Left lung (tissue), 10 donors: Measurements from ENCODE around the gene BCDIN3D. TPM values are rescaled to one million over a fixed set of nuclear protein-coding genes. Genes with fewer than 3 reads are reported as not detected.
"Not testable (repeated sequence)": the region's sequence is repeated elsewhere in the genome, so short reads cannot be mapped to it uniquely, and the experiment has no call there.

Experiments
- ATAC-seq: fragments of 200-7000 bp; cut with Tn5 transposase; one replicate; pipeline ENCODE4 v1.9.1; 2020; ENCODE audit warnings: moderate library complexity
- DNase-seq, 4 donors: peaks; one replicate each; pipeline ENCODE4 v3.0.0-alpha.2; 2013 to 2020
- H3K27ac ChIP-seq, 2 donors: fragments of 200-600 bp; sonication (generic) in 1 of 2; one replicate each; pipeline versions ENCODE4 v1.5.0 to v1.8.0; 2020 to 2021
- H3K27me3 ChIP-seq, 2 donors: fragments of 200-600 bp; sonication (generic) in 1 of 2; one replicate each; pipeline versions ENCODE4 v1.5.0 to v1.8.0; 2020 to 2021
- H3K36me3 ChIP-seq, 2 donors: fragments of 200-600 bp; sonication (generic) in 1 of 2; one replicate each; pipeline versions ENCODE4 v1.5.0 to v1.8.0; 2020 to 2021
- H3K4me1 ChIP-seq, 2 donors: fragments of 200-600 bp; one replicate each; pipeline ENCODE4 v1.8.0; 2021
- H3K4me3 ChIP-seq, 2 donors: fragments of 200-600 bp; sonication (generic) in 1 of 2; one replicate each; pipeline versions ENCODE4 v1.5.0 to v1.8.0; 2020 to 2021; ENCODE audit warnings: mild to moderate bottlenecking in 1 of 2
- H3K9me3 ChIP-seq, 2 donors: fragments of 200-600 bp; sonication (generic) in 1 of 2; one replicate each; pipeline versions ENCODE4 v1.5.0 to v1.8.0; 2020 to 2021
- intact Hi-C, 2 donors: fragments of 100-400 bp; cut with DNase I; formaldehyde crosslinking; loops; one replicate each; pipeline versions ENCODE4 v1.11.2 to v1.14.2; 2022
- polyA plus RNA-seq, 6 donors: library from polyadenylated mRNA; unstranded; fragments of 120-200 nt; gene quantifications; one replicate each; pipeline ENCODE4 v1.2.1, GENCODE V29; 2013; ENCODE audit not compliant: insufficient read length in 6 of 6
- total RNA-seq, 2 donors: library from RNA; stranded (reverse); fragmentation: NEBNext Ultra II Directional; extraction: Animal tissue kit (Norgen Biotek cat#: 25700); gene quantifications; one replicate each; pipeline ENCODE4 v1.2.1, GENCODE V29; 2021
- TF ChIP-seq, protein P1 (sequence below), 2 donors: fragments of 200-600 bp; sonication (generic) in 1 of 2; IDR thresholded peaks; one replicate each; pipeline versions ENCODE4 v1.5.0 to v1.8.0; 2021; ENCODE audit warnings: antibody characterized with exemption in 2 of 2
- donor health status: DM: no; HTN: yes; CAD: no.
- donor health status: DM: no; HTN: no; CAD: no.

Gene BCDIN3D
- total and polyA plus RNA-seq, 8 donors = 4.3 to 7.3 (median 5.8) TPM

DNA sequence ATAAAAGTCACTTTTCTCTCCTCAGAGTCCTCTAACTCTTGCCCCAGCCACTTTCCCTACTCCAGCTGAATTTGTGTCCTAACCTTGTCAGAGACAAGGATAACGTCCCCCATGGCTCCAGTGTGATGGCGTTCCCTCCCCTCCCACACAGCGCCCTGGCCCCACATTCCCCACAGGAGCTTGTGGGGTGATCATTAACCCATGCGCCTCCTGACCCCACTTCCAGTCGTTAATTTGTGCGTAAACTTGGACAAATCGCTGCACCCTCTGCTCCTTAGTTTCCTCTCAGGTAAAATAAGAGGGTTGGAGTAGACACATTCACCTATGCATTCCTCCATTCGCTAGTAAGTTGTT is 22.9 kb upstream of the BCDIN3D start:
- intact Hi-C loops = loop anchor here in 1 of 2 donors (10.0 kb wide), 1 partner anchor 79 kb away; no protein-coding TSS in a partner anchor
- Histone ChIP-seq H3K4me1 (peaks cover 20 to 29% of the 10 kb centered on the region in 2 donors), H3K27ac (no peak overlapping the region), H3K36me3 (no peaks in the 10 kb centered on the region), H3K9me3 (no peaks in the 10 kb centered on the region), H3K4me3 (no peak overlapping the region), H3K27me3 (no peaks in the 10 kb centered on the region)
- TF ChIP-seq, protein P1, sequence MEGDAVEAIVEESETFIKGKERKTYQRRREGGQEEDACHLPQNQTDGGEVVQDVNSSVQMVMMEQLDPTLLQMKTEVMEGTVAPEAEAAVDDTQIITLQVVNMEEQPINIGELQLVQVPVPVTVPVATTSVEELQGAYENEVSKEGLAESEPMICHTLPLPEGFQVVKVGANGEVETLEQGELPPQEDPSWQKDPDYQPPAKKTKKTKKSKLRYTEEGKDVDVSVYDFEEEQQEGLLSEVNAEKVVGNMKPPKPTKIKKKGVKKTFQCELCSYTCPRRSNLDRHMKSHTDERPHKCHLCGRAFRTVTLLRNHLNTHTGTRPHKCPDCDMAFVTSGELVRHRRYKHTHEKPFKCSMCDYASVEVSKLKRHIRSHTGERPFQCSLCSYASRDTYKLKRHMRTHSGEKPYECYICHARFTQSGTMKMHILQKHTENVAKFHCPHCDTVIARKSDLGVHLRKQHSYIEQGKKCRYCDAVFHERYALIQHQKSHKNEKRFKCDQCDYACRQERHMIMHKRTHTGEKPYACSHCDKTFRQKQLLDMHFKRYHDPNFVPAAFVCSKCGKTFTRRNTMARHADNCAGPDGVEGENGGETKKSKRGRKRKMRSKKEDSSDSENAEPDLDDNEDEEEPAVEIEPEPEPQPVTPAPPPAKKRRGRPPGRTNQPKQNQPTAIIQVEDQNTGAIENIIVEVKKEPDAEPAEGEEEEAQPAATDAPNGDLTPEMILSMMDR (IDR thresholded peaks at IDR 0.05) = no peak
- DNase-seq (no peak), ATAC-seq (no peak)

GRCh38 chr12:49865109-49865781 is 22.3 kb upstream of the BCDIN3D start:
- ATAC-seq (no peak), DNase-seq (peak in 1 of 4 donors; percentile 45)
- Histone ChIP-seq H3K4me1 (peaks cover 20 to 29% of the 10 kb centered on the region in 2 donors), H3K4me3 (no peak overlapping the region), H3K27me3 (no peaks in the 10 kb centered on the region), H3K9me3 (no peaks in the 10 kb centered on the region), H3K27ac (no peak overlapping the region), H3K36me3 (no peaks in the 10 kb centered on the region)
- TF ChIP-seq, protein P1 (IDR thresholded peaks at IDR 0.05) = no peak
- intact Hi-C loops = loop anchor here in 1 of 2 donors (10.0 kb wide), 1 partner anchor 80 kb away; no protein-coding TSS in a partner anchor

- ATAC-seq (no peak), DNase-seq (no peak)
- Histone ChIP-seq H3K9me3 (no peaks in the 10 kb centered on the region), H3K27ac (no peak overlapping the region), H3K4me3 (no peak overlapping the region), H3K36me3 (no peaks in the 10 kb centered on the region), H3K4me1 (peaks cover 19 to 27% of the 10 kb centered on the region in 2 donors), H3K27me3 (peaks cover 0 to under 1% of the 10 kb centered on the region in 2 donors)
- intact Hi-C loops = loop anchor here in 1 of 2 donors (10.0 kb wide), 1 partner anchor 80 kb away; no protein-coding TSS in a partner anchor
- TF ChIP-seq, protein P1 (IDR thresholded peaks at IDR 0.05) = no peak
These were observed 21.8 kb upstream of the BCDIN3D start for GRCh38 chr12:49864798-49865090.

- H3K4me1 ChIP-seq = peaks cover 13 to 21% of the 10 kb centered on the region in 2 donors
- H3K4me3 ChIP-seq = no peak overlapping the region
- intact Hi-C loops = loop anchor here in 1 of 2 donors (10.0 kb wide), 1 partner anchor 81 kb away; no protein-coding TSS in a partner anchor
- no peak for DNase-seq
- H3K36me3 ChIP-seq = no peaks in the 10 kb centered on the region
- TF ChIP-seq, protein P1 (IDR thresholded peaks at IDR 0.05) = no peak
- H3K27ac ChIP-seq = no peak overlapping the region
- H3K9me3 ChIP-seq = no peaks in the 10 kb centered on the region
- ATAC-seq = no peak
- peaks cover 0 to 6% of the 10 kb centered on the region in 2 donors for H3K27me3 ChIP-seq
These were observed 21.3 kb upstream of the BCDIN3D start for GRCh38 chr12:49863946-49864797.

DNA sequence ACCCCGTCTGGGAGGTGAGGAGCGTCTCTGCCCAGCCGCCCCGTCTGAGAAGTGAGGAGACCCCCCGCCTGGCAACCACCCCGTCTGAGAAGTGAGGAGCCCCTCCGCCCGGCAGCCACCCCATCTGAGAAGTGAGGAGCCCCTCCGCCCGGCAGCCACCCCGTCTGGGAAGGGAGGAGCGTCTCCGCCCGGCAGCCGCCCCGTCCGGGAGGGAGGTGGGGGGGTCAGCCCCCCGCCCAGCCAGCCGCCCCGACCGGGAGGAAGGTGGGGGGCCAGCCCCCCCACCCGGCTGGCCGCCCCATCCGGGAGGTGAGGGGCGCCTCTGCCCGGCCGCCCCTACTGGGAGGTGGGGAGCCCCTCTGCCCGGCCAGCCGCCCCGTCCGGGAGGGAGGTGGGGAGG is 18.0 kb upstream of the BCDIN3D start:
- H3K9me3 ChIP-seq, H3K27ac ChIP-seq, H3K4me3 ChIP-seq, H3K36me3 ChIP-seq, ATAC-seq, H3K4me1 ChIP-seq: not testable (repeated sequence)
- peak in 1 of 4 donors; percentile 41 for DNase-seq
- peaks cover 0 to 19% of the 10 kb centered on the region in 2 donors for H3K27me3 ChIP-seq
- intact Hi-C loops = loop anchor here in 1 of 2 donors (10.0 kb wide), 1 partner anchor 84 kb away; no protein-coding TSS in a partner anchor

DNA sequence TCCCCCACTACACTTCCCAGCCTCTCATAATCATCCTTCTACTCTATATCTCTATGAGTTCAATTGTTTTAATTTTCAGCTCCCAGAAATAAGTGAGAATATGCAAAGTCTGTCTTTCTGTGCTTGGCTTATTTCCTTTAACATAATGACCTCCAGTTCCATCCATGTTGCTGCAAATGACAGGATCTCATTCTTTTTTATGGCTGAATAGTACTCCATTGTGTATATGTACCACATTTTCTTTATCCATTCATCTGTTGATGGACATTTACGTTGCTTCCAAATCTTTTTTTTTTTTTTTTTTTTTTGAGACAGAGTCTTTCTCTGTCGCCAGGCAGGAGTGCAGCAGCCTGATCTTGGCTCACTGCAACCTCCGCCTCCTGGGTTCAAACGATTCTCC is 13.0 kb upstream of the BCDIN3D start:
- H3K9me3 ChIP-seq, H3K27ac ChIP-seq, H3K4me1 ChIP-seq, DNase-seq, H3K4me3 ChIP-seq, intact Hi-C loops, H3K36me3 ChIP-seq, ATAC-seq: not testable (repeated sequence)
- peaks cover 0 to 19% of the 10 kb centered on the region in 2 donors for H3K27me3 ChIP-seq
